GM23338 (cell line): ENCODE results near the gene GPR176. TPM values are rescaled to one million over a fixed set of nuclear protein-coding genes. Genes with fewer than 3 reads are reported as not detected.

ENCODE experiments used
- ATAC-seq: fragments of 200-7000 bp; cut with Tn5 transposase; 3 replicates; pipeline ENCODE4 v1.9.1; 2020
- DNase-seq: peaks from one replicate; pipeline ENCODE4 v3.0.0-alpha.2; 2015; ENCODE audit warnings: low spot score
- H2AFZ ChIP-seq: fragments of 200-600 bp; sonication (generic); 2 replicates; pipeline ENCODE4 v1.8.0; 2016; ENCODE audit warnings: antibody characterized with exemption, mild to moderate bottlenecking, moderate library complexity
- H3F3A ChIP-seq: fragments of 200-600 bp; sonication (generic); replicated peaks from 2 replicates; pipeline ENCODE4 v1.8.0; 2017; ENCODE audit warnings: antibody characterized with exemption, mixed run types, low read depth
- H3K27ac ChIP-seq: fragments of 200-600 bp; sonication (generic); 2 replicates; pipeline ENCODE4 v1.6.1; 2016; ENCODE audit warnings: low read depth
- H3K27me3 ChIP-seq: fragments of 200-600 bp; sonication (generic); 2 replicates; pipeline ENCODE4 v1.8.0; 2016; ENCODE audit warnings: mild to moderate bottlenecking, mixed run types, moderate library complexity; ENCODE audit not compliant: insufficient read depth
- H3K36me3 ChIP-seq: fragments of 200-600 bp; sonication (generic); 2 replicates; pipeline ENCODE4 v1.8.0; 2016; ENCODE audit warnings: mild to moderate bottlenecking; ENCODE audit not compliant: insufficient read depth
- H3K4me1 ChIP-seq: fragments of 200-600 bp; sonication (generic); 2 replicates; pipeline ENCODE4 v1.8.0; 2016; ENCODE audit warnings: mild to moderate bottlenecking, moderate library complexity; ENCODE audit not compliant: insufficient read depth
- H3K4me2 ChIP-seq: fragments of 200-600 bp; sonication (generic); 2 replicates; pipeline ENCODE4 v1.7.1; 2017; ENCODE audit warnings: mixed run types
- H3K4me3 ChIP-seq: fragments of 200-600 bp; sonication (generic); 2 replicates; pipeline ENCODE4 v1.6.1; 2016; ENCODE audit warnings: mixed run types
- H3K79me2 ChIP-seq: fragments of 200-600 bp; sonication (generic); replicated peaks from 2 replicates; pipeline ENCODE4 v1.8.0; 2017; ENCODE audit warnings: mild to moderate bottlenecking; ENCODE audit not compliant: insufficient read depth
- H3K9me2 ChIP-seq: fragments of 200-600 bp; sonication (generic); 2 replicates; pipeline ENCODE4 v1.8.0; 2017; ENCODE audit not compliant: insufficient read depth
- H4K20me1 ChIP-seq: fragments of 200-600 bp; sonication (generic); replicated peaks from 2 replicates; pipeline ENCODE4 v1.8.0; 2017; ENCODE audit warnings: mild to moderate bottlenecking; ENCODE audit not compliant: insufficient read depth
- H3K27ac Mint-ChIP-seq: 2 replicates; pipeline ENCODE4 v1.8.0; 2020; ENCODE audit warnings: inconsistent platforms, mild to moderate bottlenecking, moderate library complexity, mixed read lengths
- H3K27me3 Mint-ChIP-seq: 3 replicates; pipeline ENCODE4 v1.8.0; 2022; ENCODE audit warnings: low read depth, mild to moderate bottlenecking, moderate library complexity, mixed read lengths, inconsistent platforms; ENCODE audit not compliant: insufficient read depth, poor library complexity
- H3K36me3 Mint-ChIP-seq: 3 replicates; pipeline ENCODE4 v1.8.0; 2021; ENCODE audit warnings: low read depth, mild to moderate bottlenecking, inconsistent platforms, moderate library complexity, mixed read lengths
- H3K4me1 Mint-ChIP-seq: 3 replicates; pipeline ENCODE4 v1.8.0; 2020; ENCODE audit warnings: mild to moderate bottlenecking, inconsistent platforms, mixed read lengths
- H3K4me3 Mint-ChIP-seq: 3 replicates; pipeline ENCODE4 v1.8.0; 2021; ENCODE audit warnings: moderate library complexity, mild to moderate bottlenecking, inconsistent platforms, mixed read lengths
- H3K9me3 Mint-ChIP-seq: 3 replicates; pipeline ENCODE4 v1.8.0; 2020; ENCODE audit warnings: moderate library complexity, mild to moderate bottlenecking, inconsistent platforms, mixed read lengths
- EZH2 ChIP-seq: fragments of 200-600 bp; sonication (generic); IDR thresholded peaks from one replicate; pipeline ENCODE4 v1.8.0; 2017; ENCODE audit warnings: antibody characterized with exemption, mild to moderate bottlenecking, low read depth; ENCODE audit not compliant: unreplicated experiment
- EZH2phosphoT487 ChIP-seq: fragments of 200-600 bp; sonication (generic); IDR thresholded peaks from one replicate; pipeline ENCODE4 v1.8.1; 2018; ENCODE audit warnings: antibody characterized with exemption; ENCODE audit not compliant: unreplicated experiment
- NANOG ChIP-seq: IDR thresholded peaks from 2 replicates; pipeline ENCODE4 v1.6.1; 2016; ENCODE audit warnings: antibody characterized with exemption, borderline replicate concordance
- POLR2AphosphoS5 ChIP-seq: IDR thresholded peaks from 2 replicates; pipeline ENCODE4 v1.6.1; 2016; ENCODE audit warnings: antibody characterized with exemption, low read depth
- STAT1 ChIP-seq: IDR thresholded peaks from one replicate; pipeline ENCODE4 v1.6.1; 2016; ENCODE audit warnings: antibody characterized with exemption; ENCODE audit not compliant: unreplicated experiment
- ZNF114 ChIP-seq: fragments of 250-450 bp; sonication (Bioruptor Pico); IDR thresholded peaks from 2 replicates; pipeline ENCODE4 v1.5.0; 2020; ENCODE audit warnings: mild to moderate bottlenecking, moderate library complexity
- ZNF331 ChIP-seq: fragments of 250-450 bp; sonication (Bioruptor Pico); IDR thresholded peaks from 2 replicates; pipeline ENCODE4 v1.5.0; 2020; ENCODE audit warnings: low read depth, mild to moderate bottlenecking, moderate library complexity
- polyA plus RNA-seq: library from polyadenylated mRNA; unstranded; fragments of >200 nt; fragmentation: Nextera tagmentation; extraction: Ambion mirVana; gene quantifications from 2 replicates; pipeline ENCODE4 v1.2.1, GENCODE V29; 2016
- total RNA-seq: library from RNA; depleted of rRNA; stranded (reverse); fragments of >200 nt; shearing (Covaris generic); gene quantifications from 2 replicates; pipeline ENCODE4 v1.2.3, GENCODE V29; 2014
- TF ChIP-seq, protein P1 (sequence below): fragments of 250-450 bp; sonication (Bioruptor Pico); IDR thresholded peaks from 2 replicates; pipeline ENCODE4 v1.5.0; 2020; ENCODE audit warnings: mild to moderate bottlenecking, moderate library complexity
- TF ChIP-seq, protein P2 (sequence below): IDR thresholded peaks from 2 replicates; pipeline ENCODE4 v1.6.1; 2016; ENCODE audit warnings: antibody characterized with exemption
- TF ChIP-seq, protein P3 (sequence below): IDR thresholded peaks from one replicate; pipeline ENCODE4 v1.6.1; 2018; ENCODE audit warnings: antibody characterized with exemption; ENCODE audit not compliant: unreplicated experiment

Gene GPR176
- total and polyA plus RNA-seq, 2 experiments from 2014 or later: 60.0 to 248 TPM

DNA sequence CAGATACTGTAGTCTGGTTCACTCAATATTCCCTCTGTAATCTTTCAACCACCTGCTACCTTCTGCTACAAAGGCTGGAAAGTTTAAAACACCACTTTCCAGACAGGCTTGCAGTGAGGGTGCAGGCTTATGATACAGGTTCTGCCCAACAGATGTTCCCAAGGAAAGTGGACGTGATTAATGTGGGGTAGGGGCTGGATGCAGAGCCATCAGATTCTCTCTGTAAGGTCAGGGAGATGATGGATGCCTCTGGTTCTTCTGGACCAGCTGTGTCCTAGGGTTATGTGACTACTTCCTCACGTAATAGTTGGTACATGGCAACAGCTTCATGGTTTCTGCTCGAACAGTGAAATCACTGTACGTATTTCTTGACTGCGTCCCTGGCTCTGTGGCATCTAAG, 11.1 kb downstream of the GPR176 start:
- H3K27ac ChIP-seq: no peak overlapping the region
- H3K4me1 ChIP-seq: peaks cover 94% of the 10 kb centered on the region
- no peaks in the 10 kb centered on the region for H3K36me3 ChIP-seq
- H3K27ac Mint-ChIP-seq: no peak overlapping the region
- peaks cover 88% of the 10 kb centered on the region for H3K4me1 Mint-ChIP-seq
- H3K9me2 ChIP-seq: no peaks in the 10 kb centered on the region
- H2AFZ ChIP-seq: no peak overlapping the region
- no peak overlapping the region for H3K4me2 ChIP-seq
- H3K4me3 Mint-ChIP-seq: no peak overlapping the region
- TF ChIP-seq, protein P1, sequence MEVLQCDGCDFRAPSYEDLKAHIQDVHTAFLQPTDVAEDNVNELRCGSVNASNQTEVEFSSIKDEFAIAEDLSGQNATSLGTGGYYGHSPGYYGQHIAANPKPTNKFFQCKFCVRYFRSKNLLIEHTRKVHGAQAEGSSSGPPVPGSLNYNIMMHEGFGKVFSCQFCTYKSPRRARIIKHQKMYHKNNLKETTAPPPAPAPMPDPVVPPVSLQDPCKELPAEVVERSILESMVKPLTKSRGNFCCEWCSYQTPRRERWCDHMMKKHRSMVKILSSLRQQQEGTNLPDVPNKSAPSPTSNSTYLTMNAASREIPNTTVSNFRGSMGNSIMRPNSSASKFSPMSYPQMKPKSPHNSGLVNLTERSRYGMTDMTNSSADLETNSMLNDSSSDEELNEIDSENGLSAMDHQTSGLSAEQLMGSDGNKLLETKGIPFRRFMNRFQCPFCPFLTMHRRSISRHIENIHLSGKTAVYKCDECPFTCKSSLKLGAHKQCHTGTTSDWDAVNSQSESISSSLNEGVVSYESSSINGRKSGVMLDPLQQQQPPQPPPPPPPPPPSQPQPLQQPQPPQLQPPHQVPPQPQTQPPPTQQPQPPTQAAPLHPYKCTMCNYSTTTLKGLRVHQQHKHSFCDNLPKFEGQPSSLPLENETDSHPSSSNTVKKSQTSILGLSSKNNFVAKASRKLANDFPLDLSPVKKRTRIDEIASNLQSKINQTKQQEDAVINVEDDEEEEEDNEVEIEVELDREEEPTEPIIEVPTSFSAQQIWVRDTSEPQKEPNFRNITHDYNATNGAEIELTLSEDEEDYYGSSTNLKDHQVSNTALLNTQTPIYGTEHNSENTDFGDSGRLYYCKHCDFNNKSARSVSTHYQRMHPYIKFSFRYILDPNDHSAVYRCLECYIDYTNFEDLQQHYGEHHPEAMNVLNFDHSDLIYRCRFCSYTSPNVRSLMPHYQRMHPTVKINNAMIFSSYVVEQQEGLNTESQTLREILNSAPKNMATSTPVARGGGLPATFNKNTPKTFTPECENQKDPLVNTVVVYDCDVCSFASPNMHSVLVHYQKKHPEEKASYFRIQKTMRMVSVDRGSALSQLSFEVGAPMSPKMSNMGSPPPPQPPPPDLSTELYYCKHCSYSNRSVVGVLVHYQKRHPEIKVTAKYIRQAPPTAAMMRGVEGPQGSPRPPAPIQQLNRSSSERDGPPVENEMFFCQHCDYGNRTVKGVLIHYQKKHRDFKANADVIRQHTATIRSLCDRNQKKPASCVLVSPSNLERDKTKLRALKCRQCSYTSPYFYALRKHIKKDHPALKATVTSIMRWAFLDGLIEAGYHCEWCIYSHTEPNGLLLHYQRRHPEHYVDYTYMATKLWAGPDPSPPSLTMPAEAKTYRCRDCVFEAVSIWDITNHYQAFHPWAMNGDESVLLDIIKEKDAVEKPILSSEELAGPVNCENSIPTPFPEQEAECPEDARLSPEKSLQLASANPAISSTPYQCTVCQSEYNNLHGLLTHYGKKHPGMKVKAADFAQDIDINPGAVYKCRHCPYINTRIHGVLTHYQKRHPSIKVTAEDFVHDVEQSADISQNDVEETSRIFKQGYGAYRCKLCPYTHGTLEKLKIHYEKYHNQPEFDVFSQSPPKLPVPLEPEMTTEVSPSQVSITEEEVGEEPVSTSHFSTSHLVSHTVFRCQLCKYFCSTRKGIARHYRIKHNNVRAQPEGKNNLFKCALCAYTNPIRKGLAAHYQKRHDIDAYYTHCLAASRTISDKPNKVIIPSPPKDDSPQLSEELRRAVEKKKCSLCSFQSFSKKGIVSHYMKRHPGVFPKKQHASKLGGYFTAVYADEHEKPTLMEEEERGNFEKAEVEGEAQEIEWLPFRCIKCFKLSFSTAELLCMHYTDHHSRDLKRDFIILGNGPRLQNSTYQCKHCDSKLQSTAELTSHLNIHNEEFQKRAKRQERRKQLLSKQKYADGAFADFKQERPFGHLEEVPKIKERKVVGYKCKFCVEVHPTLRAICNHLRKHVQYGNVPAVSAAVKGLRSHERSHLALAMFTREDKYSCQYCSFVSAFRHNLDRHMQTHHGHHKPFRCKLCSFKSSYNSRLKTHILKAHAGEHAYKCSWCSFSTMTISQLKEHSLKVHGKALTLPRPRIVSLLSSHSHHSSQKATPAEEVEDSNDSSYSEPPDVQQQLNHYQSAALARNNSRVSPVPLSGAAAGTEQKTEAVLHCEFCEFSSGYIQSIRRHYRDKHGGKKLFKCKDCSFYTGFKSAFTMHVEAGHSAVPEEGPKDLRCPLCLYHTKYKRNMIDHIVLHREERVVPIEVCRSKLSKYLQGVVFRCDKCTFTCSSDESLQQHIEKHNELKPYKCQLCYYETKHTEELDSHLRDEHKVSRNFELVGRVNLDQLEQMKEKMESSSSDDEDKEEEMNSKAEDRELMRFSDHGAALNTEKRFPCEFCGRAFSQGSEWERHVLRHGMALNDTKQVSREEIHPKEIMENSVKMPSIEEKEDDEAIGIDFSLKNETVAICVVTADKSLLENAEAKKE (CRISPR knock-in tag): no peak
- TF ChIP-seq, protein P2, sequence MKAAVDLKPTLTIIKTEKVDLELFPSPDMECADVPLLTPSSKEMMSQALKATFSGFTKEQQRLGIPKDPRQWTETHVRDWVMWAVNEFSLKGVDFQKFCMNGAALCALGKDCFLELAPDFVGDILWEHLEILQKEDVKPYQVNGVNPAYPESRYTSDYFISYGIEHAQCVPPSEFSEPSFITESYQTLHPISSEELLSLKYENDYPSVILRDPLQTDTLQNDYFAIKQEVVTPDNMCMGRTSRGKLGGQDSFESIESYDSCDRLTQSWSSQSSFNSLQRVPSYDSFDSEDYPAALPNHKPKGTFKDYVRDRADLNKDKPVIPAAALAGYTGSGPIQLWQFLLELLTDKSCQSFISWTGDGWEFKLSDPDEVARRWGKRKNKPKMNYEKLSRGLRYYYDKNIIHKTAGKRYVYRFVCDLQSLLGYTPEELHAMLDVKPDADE: no peak
- TF ChIP-seq ZNF114 (CRISPR knock-in tag) (no peak), STAT1 (no peak), EZH2phosphoT487 (no peak), POLR2AphosphoS5 (no peak), NANOG (no peak), ZNF331 (CRISPR knock-in tag) (no peak), EZH2 (no peak)
- TF ChIP-seq, protein P3, sequence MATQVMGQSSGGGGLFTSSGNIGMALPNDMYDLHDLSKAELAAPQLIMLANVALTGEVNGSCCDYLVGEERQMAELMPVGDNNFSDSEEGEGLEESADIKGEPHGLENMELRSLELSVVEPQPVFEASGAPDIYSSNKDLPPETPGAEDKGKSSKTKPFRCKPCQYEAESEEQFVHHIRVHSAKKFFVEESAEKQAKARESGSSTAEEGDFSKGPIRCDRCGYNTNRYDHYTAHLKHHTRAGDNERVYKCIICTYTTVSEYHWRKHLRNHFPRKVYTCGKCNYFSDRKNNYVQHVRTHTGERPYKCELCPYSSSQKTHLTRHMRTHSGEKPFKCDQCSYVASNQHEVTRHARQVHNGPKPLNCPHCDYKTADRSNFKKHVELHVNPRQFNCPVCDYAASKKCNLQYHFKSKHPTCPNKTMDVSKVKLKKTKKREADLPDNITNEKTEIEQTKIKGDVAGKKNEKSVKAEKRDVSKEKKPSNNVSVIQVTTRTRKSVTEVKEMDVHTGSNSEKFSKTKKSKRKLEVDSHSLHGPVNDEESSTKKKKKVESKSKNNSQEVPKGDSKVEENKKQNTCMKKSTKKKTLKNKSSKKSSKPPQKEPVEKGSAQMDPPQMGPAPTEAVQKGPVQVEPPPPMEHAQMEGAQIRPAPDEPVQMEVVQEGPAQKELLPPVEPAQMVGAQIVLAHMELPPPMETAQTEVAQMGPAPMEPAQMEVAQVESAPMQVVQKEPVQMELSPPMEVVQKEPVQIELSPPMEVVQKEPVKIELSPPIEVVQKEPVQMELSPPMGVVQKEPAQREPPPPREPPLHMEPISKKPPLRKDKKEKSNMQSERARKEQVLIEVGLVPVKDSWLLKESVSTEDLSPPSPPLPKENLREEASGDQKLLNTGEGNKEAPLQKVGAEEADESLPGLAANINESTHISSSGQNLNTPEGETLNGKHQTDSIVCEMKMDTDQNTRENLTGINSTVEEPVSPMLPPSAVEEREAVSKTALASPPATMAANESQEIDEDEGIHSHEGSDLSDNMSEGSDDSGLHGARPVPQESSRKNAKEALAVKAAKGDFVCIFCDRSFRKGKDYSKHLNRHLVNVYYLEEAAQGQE: no peak
- H3F3A ChIP-seq: no peaks in the 10 kb centered on the region
- peaks cover 5% of the 10 kb centered on the region for H3K27me3 Mint-ChIP-seq
- no peak for DNase-seq
- H3K36me3 Mint-ChIP-seq: peaks cover 49% of the 10 kb centered on the region
- H3K27me3 ChIP-seq: no peaks in the 10 kb centered on the region
- no peak overlapping the region for H3K4me3 ChIP-seq
- H3K79me2 ChIP-seq: peaks cover 100% of the 10 kb centered on the region
- H3K9me3 Mint-ChIP-seq: no peaks in the 10 kb centered on the region
- H4K20me1 ChIP-seq: peaks cover 31% of the 10 kb centered on the region
- ATAC-seq: no peak
